Measurements from ENCODE around the gene CHMP1B.

- TF ChIP-seq CTCF (conservative IDR thresholded peaks at IDR 0.05) (no peak), ZFX (IDR thresholded peaks at IDR 0.05) (no peak)
Measured at GRCh38 chr18:11847811-11848210, 3.4 kb upstream of the CHMP1B start.
